Neutrophil (primary cell): ENCODE results near the gene CCDC144A.
"Not testable (repeated sequence)": the region's sequence is repeated elsewhere in the genome, so short reads cannot be mapped to it uniquely, and the experiment has no call there.

Experiments used
- H3K27ac ChIP-seq: fragments of 200-600 bp; sonication (generic); 2 replicates; pipeline ENCODE4 v1.5.1; 2016; ENCODE audit warnings: mild to moderate bottlenecking, moderate library complexity
- H3K27me3 ChIP-seq: fragments of 200-600 bp; sonication (generic); 2 replicates; pipeline ENCODE4 v1.6.0; 2016; ENCODE audit warnings: mild to moderate bottlenecking
- H3K36me3 ChIP-seq: fragments of 200-600 bp; sonication (generic); 2 replicates; pipeline ENCODE4 v1.5.1; 2017
- H3K4me1 ChIP-seq, 2 experiments: fragments of 200-600 bp in 1 of 2; sonication (generic) in 1 of 2; 1 replicate in 1 of 2; 2 replicates in 1 of 2; pipeline versions ENCODE4 v1.5.1 to v1.6.1; 2013 to 2016; ENCODE audit warnings: low read depth in 1 of 2, low read length in 1 of 2, mild to moderate bottlenecking in 1 of 2, moderate library complexity in 1 of 2; ENCODE audit not compliant: control insufficient read depth in 1 of 2, insufficient read depth in 1 of 2
- H3K4me3 ChIP-seq, 2 experiments: fragments of 200-600 bp in 1 of 2; sonication (generic) in 1 of 2; 1 replicate in 1 of 2; 2 replicates in 1 of 2; pipeline ENCODE4 v1.5.1; 2013 to 2016; ENCODE audit warnings: low read depth in 1 of 2, low read length in 1 of 2, mild to moderate bottlenecking in 1 of 2, moderate library complexity in 1 of 2
- H3K9me3 ChIP-seq: fragments of 200-600 bp; sonication (generic); 2 replicates; pipeline ENCODE4 v1.5.1; 2016
- TF ChIP-seq, protein P1 (sequence below): fragments of 200-600 bp; sonication (generic); IDR thresholded peaks from 2 replicates; pipeline ENCODE4 v1.5.1; 2016; ENCODE audit warnings: antibody characterized with exemption

The CCDC144A gene, protein sequence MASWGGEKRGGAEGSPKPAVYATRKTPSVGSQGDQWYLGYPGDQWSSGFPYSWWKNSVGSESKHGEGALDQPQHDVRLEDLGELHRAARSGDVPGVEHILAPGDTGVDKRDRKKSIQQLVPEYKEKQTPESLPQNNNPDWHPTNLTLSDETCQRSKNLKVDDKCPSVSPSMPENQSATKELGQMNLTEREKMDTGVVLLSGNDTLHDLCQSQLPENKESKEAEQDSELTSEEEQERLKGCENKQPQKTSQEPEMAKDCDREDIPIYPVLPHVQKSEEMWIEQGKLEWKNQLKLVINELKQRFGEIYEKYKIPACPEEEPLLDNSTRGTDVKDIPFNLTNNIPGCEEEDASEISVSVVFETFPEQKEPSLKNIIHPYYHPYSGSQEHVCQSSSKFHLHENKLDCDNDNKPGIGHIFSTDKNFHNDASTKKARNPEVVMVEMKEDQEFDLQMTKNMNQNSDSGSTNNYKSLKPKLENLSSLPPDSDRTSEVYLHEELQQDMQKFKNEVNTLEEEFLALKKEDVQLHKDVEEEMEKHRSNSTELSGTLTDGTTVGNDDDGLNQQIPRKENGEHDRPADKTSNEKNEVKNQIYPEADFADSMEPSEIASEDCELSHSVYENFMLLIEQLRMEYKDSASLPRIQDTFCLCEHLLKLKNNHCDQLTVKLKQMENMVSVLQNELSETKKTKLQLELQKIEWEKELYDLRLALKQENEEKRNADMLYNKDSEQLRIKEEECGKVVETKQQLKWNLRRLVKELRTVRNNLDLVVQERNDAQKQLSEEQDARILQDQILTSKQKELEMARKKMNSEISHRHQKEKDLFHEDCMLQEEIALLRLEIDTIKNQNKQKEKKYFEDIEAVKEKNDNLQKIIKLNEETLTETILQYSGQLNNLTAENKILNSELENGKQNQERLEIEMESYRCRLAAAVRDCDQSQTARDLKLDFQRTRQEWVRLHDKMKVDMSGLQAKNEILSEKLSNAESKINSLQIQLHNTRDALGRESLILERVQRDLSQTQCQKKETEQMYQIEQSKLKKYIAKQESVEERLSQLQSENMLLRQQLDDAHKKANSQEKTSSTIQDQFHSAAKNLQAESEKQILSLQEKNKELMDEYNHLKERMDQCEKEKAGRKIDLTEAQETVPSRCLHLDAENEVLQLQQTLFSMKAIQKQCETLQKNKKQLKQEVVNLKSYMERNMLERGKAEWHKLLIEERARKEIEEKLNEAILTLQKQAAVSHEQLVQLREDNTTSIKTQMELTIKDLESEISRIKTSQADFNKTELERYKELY (N-terminal part only)

DNA sequence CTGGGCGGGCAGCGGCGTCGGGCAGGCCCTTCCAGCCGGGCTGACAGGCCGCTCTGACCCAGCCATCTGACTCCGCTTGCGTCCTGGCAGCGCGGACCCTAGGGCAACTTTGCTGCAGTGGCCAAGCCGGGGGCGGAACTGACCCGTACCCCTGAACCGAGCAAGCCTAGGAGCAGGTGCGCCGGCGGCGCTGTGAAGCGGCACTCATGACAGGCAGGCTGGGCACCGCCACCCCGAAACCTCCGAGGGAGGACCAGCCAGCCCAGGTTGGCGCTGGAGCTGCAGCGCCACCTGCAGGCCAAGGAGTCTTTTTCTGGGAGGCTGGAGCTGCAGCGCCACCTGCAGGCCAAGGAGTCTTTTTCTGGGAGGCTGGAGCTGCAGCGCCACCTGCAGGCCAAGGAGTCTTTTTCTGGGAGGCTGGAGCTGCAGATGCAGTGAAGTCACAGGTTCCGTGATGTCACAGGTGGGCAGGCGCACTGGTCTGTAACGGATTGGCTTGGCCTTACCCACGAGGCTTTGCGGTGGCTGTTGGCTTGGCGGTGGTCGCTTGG, at the start of gene CCDC144A:
CCDC144A (plus strand) TSS at position 511 of the 551 bp plus-strand sequence. CDS start 160 bp downstream, outside the sequence.
- not testable (repeated sequence) for H3K4me3 ChIP-seq, H3K9me3 ChIP-seq, H3K36me3 ChIP-seq, H3K27ac ChIP-seq, H3K27me3 ChIP-seq, H3K4me1 ChIP-seq

DNA sequence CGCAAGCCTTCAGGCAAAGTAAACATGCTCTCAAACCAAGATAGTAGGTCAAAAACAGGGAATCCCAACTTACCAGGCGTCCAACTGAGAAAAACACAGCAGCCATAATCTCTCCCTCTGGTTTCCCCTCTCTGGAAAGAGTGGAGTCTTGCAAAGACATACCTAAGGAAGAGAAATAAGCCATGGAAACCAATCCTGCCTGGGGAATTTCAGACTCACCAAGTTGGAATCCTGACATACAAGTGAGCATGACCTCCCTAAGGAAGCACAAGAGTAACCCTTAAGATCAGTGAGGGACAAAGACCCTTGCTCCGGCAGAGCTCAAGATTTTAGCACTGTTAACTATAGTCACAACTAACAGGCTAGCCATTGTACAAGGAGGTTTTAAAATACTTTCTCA, 40.5 kb upstream of the CCDC144A start:
- Histone ChIP-seq H3K27me3 (peaks cover 8% of the 10 kb centered on the region), H3K4me3 (no peak overlapping the region), H3K4me1 (peaks cover 13 to 14% of the 10 kb centered on the region in 2 experiments), H3K36me3 (peaks cover 13% of the 10 kb centered on the region), H3K27ac (no peak overlapping the region), H3K9me3 (no peaks in the 10 kb centered on the region)
- TF ChIP-seq, protein P1, sequence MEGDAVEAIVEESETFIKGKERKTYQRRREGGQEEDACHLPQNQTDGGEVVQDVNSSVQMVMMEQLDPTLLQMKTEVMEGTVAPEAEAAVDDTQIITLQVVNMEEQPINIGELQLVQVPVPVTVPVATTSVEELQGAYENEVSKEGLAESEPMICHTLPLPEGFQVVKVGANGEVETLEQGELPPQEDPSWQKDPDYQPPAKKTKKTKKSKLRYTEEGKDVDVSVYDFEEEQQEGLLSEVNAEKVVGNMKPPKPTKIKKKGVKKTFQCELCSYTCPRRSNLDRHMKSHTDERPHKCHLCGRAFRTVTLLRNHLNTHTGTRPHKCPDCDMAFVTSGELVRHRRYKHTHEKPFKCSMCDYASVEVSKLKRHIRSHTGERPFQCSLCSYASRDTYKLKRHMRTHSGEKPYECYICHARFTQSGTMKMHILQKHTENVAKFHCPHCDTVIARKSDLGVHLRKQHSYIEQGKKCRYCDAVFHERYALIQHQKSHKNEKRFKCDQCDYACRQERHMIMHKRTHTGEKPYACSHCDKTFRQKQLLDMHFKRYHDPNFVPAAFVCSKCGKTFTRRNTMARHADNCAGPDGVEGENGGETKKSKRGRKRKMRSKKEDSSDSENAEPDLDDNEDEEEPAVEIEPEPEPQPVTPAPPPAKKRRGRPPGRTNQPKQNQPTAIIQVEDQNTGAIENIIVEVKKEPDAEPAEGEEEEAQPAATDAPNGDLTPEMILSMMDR: no peak

DNA sequence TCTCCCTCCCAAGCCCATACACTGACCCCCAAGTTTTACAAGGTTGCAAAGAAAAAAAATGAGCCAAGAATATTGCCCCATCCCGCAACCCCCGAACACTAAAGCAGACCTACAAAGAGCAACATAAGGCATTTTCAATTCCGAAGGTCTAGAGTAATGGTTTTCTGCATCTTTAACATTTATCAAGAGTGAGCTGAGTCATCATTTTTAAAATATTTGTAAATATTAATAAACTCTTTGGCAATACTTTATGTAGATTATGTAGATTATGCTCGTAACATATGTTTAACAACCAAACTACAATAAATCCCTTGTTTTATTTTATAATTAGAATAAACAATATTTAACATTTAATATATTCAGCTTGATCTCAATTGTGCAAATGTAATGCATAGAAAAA, 37.8 kb upstream of the CCDC144A start:
- Histone ChIP-seq H3K4me1 (peaks cover 13 to 14% of the 10 kb centered on the region in 2 experiments), H3K4me3 (no peak overlapping the region), H3K27me3 (peaks cover 23% of the 10 kb centered on the region), H3K27ac (no peak overlapping the region), H3K36me3 (peaks cover under 1% of the 10 kb centered on the region), H3K9me3 (no peaks in the 10 kb centered on the region)
- TF ChIP-seq, protein P1: no peak

DNA sequence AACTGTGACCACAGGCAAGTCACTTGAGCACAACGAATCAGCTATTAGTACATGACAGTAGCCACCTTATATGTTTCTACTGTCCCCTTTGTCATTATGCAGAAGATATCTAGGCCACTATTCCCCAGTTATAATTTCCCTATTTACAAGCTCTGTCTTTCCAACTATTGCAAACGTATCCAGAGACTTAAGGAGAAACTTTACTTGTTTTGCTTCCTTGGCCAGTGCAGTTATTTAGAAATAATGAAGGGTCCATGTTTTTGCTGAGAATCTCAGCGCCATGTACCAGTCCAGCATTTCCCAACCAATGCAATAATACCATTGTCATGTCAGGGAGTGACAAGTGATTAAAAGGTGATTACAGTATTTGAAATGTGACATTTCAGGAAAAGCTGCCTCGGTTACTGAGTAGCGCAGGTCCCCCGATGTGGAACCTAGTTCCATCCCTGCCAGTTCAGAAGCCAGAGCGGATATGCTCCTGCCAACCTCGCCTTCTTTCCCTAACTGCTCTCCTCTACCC, 37.1 kb upstream of the CCDC144A start:
- H3K36me3 ChIP-seq: no peaks in the 10 kb centered on the region
- peak overlapping the region; percentile 39 for H3K27ac ChIP-seq
- peaks cover 23% of the 10 kb centered on the region for H3K27me3 ChIP-seq
- peaks cover 13 to 14% of the 10 kb centered on the region in 2 experiments for H3K4me1 ChIP-seq
- peak overlapping the region; percentile 70 to 81 for H3K4me3 ChIP-seq
- no peaks in the 10 kb centered on the region for H3K9me3 ChIP-seq
- TF ChIP-seq, protein P1: no peak

DNA sequence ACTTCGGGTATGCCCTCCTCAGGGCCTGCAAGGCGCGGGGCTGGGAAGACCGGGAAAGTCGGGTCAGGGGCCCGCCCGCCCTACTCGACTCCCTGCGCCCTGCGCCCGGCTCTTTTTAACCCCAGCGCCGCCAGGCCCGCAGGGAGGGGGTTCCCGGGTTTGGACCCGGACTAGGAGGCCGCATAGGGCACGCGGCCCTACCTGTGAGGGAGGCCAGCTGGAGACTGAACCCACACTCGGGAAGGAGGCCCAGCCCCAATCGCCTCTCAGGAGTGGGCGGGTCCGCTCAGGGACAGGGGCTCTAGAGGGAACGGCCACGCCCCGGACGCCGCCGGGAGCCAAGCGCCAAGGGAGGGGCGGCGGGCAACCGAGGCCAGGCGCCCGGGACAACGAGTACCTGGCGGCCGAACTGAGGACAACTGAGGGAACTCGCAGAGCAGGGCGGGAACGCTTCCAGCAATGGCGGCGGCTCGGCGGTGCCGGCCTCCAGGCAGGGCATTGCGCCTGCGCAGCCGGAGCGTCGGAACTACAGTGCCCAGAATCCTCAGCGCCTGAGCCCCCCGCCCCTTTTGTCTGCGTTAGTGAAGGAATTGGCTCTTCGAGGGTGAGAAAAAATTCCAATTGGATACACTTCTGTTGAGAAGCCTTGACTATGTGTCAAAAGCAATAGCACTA, 36.5 kb upstream of the CCDC144A start, which contains the start of gene ZNF624:
ZNF624 (minus strand) TSS at position 484 of the 675 bp plus-strand sequence.
- H3K27me3 ChIP-seq: peaks cover 24% of the 10 kb centered on the region
- H3K36me3 ChIP-seq: no peaks in the 10 kb centered on the region
- H3K4me3 ChIP-seq: peak within 1 kb of the TSS; percentile 70 to 81
- TF ChIP-seq, protein P1: no peak
- H3K27ac ChIP-seq: peak within 1 kb of the TSS; percentile 39
- peaks cover 13 to 14% of the 10 kb centered on the region in 2 experiments for H3K4me1 ChIP-seq
- no peaks in the 10 kb centered on the region for H3K9me3 ChIP-seq
